RWPE2 (cell line): ENCODE results near the gene THSD4.

ENCODE experiments used
- ATAC-seq: fragments of 200-7000 bp; cut with Tn5 transposase; 3 replicates; pipeline ENCODE4 v1.9.1; 2021; ENCODE audit warnings: low read depth
- DNase-seq: peaks from one replicate; pipeline ENCODE4 v3.0.0-alpha.2; 2020; ENCODE audit warnings: low spot score
- H3K27ac ChIP-seq: fragments of 450-650 bp; 2 replicates; pipeline ENCODE4 v1.5.1; 2017; ENCODE audit warnings: mild to moderate bottlenecking; ENCODE audit not compliant: poor library complexity, severe bottlenecking
- H3K27me3 ChIP-seq: fragments of 250-450 bp; sonication (Bioruptor Pico); 2 replicates; pipeline ENCODE4 v1.5.1; 2021; ENCODE audit warnings: mild to moderate bottlenecking, moderate library complexity; ENCODE audit not compliant: insufficient read depth, poor library complexity, severe bottlenecking
- H3K36me3 ChIP-seq: fragments of 250-450 bp; sonication (Bioruptor Pico); 2 replicates; pipeline ENCODE4 v1.5.1; 2020; ENCODE audit warnings: low read depth, mild to moderate bottlenecking, moderate library complexity
- H3K4me1 ChIP-seq: fragments of 250-450 bp; sonication (Bioruptor Pico); 2 replicates; pipeline ENCODE4 v1.5.1; 2021; ENCODE audit warnings: mild to moderate bottlenecking, moderate library complexity; ENCODE audit not compliant: insufficient read depth, poor library complexity, severe bottlenecking
- H3K4me3 ChIP-seq: fragments of 250-450 bp; sonication (Bioruptor Pico); 2 replicates; pipeline ENCODE4 v1.5.1; 2021; ENCODE audit warnings: mild to moderate bottlenecking, moderate library complexity; ENCODE audit not compliant: severe bottlenecking
- H3K9me3 ChIP-seq: fragments of 250-450 bp; sonication (Bioruptor Pico); 2 replicates; pipeline ENCODE4 v1.5.1; 2021; ENCODE audit warnings: mild to moderate bottlenecking, moderate library complexity; ENCODE audit not compliant: severe bottlenecking
- TF ChIP-seq, protein P1 (sequence below): fragments of 450-650 bp; IDR thresholded peaks from one replicate; pipeline ENCODE4 v1.5.1; 2017; ENCODE audit warnings: mild to moderate bottlenecking, moderate library complexity; ENCODE audit not compliant: poor library complexity, severe bottlenecking

THSD4 gene

DNA sequence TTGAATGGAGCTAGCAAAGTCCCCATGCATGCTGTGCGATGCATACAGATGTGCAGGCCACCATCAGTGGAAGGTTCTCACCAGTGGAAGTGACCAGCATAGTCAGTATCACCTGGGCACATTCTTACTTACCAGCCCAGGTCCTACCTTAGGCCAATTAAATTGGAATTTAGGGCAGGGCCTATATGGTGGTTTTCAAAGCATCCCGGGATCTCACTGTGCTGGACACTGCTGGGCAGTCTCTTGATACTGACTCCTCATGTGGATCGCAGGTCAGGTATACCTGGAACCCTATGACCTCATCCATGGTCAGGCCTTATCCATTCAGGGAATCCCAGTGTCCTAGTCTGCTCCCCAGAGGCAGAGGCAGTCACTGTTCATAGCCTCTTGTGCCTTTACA, 358.5 kb downstream of the THSD4 start:
- Histone ChIP-seq H3K27me3 (no peaks in the 10 kb centered on the region), H3K4me1 (peaks cover 17% of the 10 kb centered on the region), H3K36me3 (no peaks in the 10 kb centered on the region), H3K9me3 (no peaks in the 10 kb centered on the region), H3K4me3 (no peak overlapping the region), H3K27ac (no peak overlapping the region)
- TF ChIP-seq, protein P1, sequence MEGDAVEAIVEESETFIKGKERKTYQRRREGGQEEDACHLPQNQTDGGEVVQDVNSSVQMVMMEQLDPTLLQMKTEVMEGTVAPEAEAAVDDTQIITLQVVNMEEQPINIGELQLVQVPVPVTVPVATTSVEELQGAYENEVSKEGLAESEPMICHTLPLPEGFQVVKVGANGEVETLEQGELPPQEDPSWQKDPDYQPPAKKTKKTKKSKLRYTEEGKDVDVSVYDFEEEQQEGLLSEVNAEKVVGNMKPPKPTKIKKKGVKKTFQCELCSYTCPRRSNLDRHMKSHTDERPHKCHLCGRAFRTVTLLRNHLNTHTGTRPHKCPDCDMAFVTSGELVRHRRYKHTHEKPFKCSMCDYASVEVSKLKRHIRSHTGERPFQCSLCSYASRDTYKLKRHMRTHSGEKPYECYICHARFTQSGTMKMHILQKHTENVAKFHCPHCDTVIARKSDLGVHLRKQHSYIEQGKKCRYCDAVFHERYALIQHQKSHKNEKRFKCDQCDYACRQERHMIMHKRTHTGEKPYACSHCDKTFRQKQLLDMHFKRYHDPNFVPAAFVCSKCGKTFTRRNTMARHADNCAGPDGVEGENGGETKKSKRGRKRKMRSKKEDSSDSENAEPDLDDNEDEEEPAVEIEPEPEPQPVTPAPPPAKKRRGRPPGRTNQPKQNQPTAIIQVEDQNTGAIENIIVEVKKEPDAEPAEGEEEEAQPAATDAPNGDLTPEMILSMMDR, result no peak
- DNase-seq (no peak), ATAC-seq (no peak)

DNA sequence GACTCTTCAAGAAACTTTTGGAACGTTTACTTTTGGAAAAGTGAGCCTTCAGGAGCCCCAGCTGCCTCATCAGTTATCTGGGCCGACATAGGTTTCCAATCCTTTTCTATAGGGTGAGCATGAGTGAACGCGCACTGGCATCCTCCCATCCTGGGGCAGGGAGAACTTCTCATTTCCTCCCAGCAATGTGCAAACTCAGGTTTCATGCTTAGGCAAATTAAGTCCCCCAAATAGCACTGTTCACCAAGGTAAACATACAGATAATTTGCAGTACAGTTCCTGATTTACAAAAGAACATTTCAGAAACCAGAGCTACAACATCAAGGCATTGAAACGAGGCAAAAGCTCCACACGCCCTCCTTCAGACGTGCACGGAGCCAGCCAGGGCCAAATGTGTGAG, 361.6 kb downstream of the THSD4 start:
- H3K27me3 ChIP-seq, result no peaks in the 10 kb centered on the region
- peaks cover 6% of the 10 kb centered on the region; the same call in 1 of the 2 replicates for H3K36me3 ChIP-seq
- H3K4me1 ChIP-seq, result peaks cover 5% of the 10 kb centered on the region
- ATAC-seq, result no peak
- no peak for DNase-seq
- no peak overlapping the region for H3K4me3 ChIP-seq
- TF ChIP-seq, protein P1, result no peak
- H3K9me3 ChIP-seq, result no peaks in the 10 kb centered on the region
- H3K27ac ChIP-seq, result no peak overlapping the region

DNA sequence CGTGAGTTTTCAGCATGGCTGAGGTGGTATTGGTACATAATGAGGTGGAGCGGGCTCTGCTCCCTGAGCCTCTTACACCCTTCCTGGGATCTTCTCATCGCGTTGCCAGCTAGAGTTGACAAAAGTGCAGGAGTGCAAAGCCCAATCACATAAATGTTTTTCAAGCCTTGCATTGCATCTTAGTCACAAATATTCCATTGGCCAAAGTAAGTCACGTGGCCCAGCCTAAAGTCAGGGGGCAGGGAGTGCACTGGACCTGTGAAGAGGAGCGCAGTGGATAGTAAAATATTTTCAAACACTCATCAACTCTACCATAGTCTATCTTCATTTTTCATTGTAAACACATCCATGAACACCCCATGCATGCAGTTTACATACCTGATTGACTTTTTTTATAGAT, 365.3 kb downstream of the THSD4 start:
- no peak overlapping the region for H3K4me3 ChIP-seq
- H3K4me1 ChIP-seq, result no peaks in the 10 kb centered on the region
- H3K36me3 ChIP-seq, result peaks cover 6% of the 10 kb centered on the region; the same call in 1 of the 2 replicates
- ATAC-seq (no peak), DNase-seq (no peak)
- TF ChIP-seq, protein P1, result no peak
- H3K27me3 ChIP-seq, result no peaks in the 10 kb centered on the region
- H3K9me3 ChIP-seq, result no peaks in the 10 kb centered on the region
- H3K27ac ChIP-seq, result no peak overlapping the region

DNA sequence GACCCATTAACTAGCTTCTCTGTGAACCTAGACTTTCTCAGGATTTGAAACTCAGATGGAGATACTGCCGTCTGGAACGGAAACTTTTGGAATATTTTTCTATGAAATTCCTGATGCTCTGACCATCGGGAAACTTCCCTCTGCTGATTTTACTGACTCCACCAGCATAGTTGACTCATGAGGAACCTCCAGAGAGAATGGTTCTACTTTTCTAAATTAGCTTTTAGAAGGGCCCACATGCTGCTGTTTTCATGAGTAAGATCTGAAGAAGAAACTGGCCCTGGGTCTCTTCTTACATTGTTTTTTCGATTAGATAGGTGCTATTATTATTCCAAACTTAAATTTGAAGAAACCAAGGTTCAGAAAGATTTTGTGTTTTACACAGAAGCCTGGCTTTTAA, 368.8 kb downstream of the THSD4 start:
- TF ChIP-seq, protein P1, result no peak
- Histone ChIP-seq H3K9me3 (no peaks in the 10 kb centered on the region), H3K27ac (no peak overlapping the region), H3K4me3 (no peak overlapping the region), H3K4me1 (no peaks in the 10 kb centered on the region), H3K36me3 (peaks cover 6% of the 10 kb centered on the region; the same call in 1 of the 2 replicates), H3K27me3 (no peaks in the 10 kb centered on the region)
- DNase-seq (no peak), ATAC-seq (no peak)

DNA sequence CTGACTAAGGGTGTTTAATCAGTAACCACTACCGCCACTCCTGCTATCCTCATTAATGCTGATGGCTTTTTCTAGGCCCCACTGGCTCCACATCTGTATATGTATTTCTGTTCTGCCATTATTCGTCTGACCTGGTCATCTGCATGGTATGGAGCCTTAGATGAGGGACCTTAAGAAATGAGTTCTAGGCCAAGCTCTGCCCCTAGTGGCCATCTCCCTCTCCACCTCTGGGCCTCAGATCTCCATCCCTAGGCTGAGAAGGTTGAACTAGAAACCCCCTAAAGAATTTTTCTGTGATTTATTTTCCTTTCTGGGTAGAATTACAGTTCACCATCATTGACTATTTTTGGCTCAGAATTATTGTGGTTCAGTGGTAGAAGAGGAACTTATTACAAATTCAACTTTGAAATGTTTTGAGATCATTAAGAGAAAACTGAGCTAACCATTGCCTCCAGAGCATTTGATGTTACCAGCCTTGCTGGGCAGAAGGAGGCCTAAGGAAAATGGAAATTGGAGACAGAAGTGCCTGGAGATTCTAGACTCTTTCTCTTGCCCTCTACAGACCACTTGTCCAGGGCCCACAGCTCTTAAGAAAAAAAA, 369.9 kb downstream of the THSD4 start:
- H3K27ac ChIP-seq, result no peak overlapping the region
- H3K27me3 ChIP-seq, result no peaks in the 10 kb centered on the region
- TF ChIP-seq, protein P1, result peak; percentile 73
- no peaks in the 10 kb centered on the region for H3K4me1 ChIP-seq
- ATAC-seq (peak; percentile 57; the same call in 2 of the 3 replicates), DNase-seq (no peak)
- peaks cover 6% of the 10 kb centered on the region; the same call in 1 of the 2 replicates for H3K36me3 ChIP-seq
- no peaks in the 10 kb centered on the region for H3K9me3 ChIP-seq
- H3K4me3 ChIP-seq, result no peak overlapping the region
